HG03558 (cell line): Measurements from ENCODE around the gene CPLX1.

ENCODE experiments used
- ATAC-seq: cut with Tn5 transposase; IDR thresholded peaks from one replicate; pipeline ENCODE4 v1.9.1; 2021; ENCODE audit warnings: moderate number of reproducible peaks; ENCODE audit not compliant: unreplicated experiment; ENCODE audit errors: extremely low read depth

Gene CPLX1

DNA sequence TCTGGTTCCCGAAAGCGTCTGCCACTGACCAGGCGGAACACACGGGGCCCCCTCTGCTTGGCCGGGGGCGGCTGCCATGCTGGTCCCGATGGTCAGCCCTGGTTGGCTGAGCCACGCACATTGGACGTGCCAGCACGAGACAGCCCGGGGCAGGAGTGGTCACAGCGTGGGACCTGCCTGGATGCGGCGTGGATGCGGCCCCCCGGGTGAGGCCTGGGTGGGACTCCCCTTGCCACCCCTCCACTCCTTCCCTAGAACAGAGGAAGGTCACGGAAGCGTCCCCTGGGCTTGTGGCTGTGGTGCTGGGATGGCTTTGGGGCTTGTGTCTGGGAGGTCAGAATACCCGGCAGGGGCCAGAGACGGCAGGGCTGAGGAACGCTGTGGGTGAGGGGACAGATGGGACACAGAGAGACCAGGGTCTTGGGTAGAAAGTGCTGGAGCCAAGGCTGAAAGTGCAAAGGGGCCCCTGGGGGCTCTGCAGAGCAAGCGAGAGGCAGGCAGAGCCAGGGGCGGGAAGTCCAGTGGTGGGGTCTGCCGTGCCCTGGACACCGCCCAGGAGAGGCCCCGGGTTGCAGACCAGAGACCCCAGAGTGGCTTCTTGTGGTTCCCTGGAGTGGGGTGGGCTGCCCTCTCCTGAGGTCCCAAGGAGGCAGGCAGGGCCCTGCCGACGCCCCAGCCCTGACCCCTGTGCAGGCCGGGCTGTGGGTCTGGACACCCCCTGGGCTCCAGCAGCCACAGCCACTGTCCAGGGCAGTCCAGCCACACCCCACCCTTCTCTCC, 8.6 kb upstream of the CPLX1 start:
- no peak for ATAC-seq

DNA sequence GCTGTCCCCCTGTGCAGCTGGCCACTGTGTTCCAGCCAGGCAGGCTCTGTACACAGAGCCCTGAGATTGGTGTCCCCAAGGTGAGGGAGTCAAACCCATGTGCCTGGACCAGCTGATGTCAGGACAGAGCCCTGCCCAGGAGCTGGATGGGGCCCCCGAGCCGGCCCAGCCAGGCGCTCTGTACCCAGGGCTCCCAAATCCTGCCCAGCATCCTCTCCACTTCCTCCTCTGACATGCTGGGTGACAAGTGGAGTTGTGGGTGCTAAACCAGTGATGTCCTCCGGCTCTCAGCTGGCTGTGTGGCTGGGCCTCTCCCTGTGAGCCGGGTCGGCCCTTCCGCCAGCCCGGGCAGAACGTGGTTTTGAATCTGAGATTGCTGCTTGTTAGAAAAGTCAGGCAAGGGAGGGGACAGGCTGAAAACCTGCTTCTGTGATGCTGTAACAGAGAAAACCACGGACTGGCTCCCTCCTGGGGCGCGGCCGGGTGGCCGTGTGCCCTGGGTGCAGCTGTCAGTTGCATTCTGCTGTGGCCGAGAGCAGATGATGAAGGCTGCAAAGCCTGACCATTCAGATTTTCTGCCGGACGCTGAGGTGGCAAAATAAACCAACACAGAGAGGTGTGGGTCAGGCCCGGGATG, 7.9 kb upstream of the CPLX1 start:
- no peak for ATAC-seq

- no peak for ATAC-seq
Observed at GRCh38 chr4:833156-833555, 7.2 kb upstream of the CPLX1 start.

GRCh38 chr4:832536-832935, 6.6 kb upstream of the CPLX1 start:
- no peak for ATAC-seq

DNA sequence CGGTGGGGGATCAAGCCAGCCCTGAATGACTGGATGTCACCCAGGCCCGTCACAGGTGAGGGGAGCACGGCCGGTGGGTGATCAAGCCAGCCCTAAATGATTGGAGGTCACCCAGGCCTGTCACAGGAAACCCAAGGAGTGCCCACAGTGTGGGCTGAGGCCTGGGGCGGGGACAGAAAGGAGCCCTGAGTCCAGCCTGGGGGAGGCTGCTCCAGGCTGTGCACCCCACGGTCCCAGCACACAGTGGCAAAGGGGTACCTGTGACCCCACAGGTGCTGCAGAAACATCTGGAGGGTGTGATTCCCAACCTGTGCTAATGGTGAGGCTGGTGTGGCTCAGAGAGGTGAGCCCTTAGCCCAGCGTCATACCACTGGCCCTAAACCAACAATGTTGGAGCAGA, 6.2 kb upstream of the CPLX1 start:
- no peak for ATAC-seq

DNA sequence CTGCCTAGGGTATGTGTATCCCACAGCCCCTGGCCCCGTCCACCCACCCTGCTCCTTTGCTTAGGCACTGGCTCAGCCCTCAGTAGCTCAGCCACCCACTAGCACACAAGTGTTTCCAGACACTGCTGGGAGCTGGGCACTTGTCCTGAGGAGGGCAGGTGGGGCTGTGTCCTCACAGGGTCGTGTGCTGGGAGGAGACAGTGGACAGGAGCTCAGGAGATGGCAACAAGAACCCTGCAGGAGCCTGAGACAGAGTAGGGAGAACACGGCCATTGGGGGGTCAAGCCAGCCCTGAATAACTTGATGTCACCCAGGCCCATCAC, 5.5 kb upstream of the CPLX1 start:
- no peak for ATAC-seq

DNA sequence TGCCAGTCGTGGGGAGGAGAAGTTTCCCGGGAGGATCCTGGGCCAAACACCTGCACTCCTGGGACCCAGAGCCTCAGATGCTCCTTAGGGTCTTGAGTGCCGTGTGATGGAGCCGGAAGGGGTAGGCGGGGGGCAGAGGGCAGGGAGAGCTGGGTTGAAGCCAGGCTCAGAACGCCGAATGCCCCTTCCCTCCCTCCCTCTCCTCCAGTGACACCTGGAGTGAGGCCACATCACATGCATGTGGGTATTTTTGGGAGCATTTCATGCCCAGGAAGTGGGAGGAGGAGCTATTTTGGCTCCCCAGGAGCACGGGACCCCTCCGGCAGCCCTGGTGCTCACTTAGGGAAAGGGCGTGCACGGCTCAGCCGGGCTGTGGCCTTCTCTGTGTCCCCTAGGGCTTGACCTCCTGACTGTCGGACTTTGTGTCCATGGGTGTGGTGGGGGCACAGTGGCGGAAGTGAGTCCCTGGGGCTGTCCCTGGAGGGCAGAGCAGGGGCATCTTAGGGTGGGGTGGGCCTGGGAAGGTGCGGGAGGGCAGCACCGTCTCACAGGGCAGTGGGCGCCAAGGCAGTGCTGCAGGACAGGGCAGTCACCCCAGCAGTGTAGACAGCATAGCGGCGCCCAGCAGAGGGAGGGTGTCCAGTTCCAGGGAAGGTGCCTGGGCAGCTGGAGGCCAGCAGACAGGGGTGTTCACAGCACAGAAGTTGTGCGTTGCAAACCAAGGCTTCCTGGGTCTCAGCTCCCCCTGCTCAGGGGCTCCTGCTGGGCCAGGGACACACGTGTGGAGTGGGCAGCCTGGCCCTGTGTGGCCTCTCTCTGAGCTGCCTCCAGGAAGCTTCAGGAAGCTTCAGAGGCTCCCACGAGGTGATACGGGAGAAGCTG, 4.9 kb upstream of the CPLX1 start:
- ATAC-seq: no peak

DNA sequence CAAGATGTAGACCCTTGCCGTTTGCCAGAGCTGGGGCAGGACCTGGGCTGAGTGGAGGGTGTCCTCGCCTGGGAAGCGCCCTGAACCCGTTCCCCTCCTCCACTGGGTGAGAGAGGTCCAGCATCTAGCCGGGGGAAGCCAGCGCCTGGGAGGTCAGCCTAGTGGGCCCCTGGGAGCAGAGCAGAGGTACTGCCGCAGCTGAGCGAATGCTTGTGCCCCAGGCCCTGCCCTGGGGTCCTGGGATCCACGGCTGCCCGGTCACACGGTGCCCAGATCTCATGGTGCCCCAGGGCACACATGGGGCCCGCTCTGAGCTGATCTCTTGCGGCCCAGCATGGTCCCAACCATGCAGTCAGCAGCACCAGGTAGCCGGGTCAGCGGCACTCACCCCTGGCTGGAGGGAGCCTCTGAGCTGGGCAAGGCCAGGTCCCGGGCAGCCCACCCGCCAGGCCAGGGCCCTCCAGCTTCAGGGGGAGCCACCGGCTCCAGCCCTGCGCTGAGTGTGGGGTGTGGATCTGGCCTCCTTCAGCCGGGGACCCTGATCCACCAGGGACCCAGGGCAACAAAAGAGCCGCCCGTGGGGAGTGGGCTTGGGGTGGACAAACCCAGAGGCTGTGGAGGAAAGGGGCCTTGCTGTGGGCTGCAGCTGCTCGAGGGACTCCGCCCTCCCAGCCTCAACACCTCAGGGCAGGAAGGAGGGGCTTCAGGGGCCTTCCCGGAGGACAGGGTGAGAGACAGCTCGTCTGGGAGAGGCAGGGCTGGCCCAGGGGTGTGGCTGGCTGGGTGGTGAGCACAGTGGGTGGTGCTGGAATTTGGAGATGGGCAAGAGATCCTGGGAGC, 4.1 kb upstream of the CPLX1 start:
- no peak for ATAC-seq

DNA sequence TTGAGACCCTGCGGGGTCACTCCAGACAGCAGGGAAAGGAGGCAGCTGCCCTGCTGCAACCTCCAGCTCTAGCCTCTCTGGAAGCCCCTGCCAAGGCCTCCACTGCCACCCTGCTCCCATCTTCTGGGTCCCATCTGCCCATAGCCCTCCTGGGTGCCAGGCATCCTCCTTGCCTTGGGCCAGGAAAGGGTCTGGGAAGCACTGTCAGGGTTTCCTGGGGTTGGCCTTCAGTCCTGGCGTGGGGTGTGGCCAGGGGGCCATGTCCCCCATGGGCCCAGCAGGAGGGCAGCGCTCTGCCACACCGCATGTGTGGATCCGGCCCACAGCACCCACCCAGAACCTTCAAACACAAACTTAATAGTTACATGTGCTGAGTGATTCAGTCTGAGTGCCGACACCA, 3.4 kb upstream of the CPLX1 start:
- no peak for ATAC-seq

- ATAC-seq: no peak
Observed at GRCh38 chr4:828641-829271, 2.8 kb upstream of the CPLX1 start.

DNA sequence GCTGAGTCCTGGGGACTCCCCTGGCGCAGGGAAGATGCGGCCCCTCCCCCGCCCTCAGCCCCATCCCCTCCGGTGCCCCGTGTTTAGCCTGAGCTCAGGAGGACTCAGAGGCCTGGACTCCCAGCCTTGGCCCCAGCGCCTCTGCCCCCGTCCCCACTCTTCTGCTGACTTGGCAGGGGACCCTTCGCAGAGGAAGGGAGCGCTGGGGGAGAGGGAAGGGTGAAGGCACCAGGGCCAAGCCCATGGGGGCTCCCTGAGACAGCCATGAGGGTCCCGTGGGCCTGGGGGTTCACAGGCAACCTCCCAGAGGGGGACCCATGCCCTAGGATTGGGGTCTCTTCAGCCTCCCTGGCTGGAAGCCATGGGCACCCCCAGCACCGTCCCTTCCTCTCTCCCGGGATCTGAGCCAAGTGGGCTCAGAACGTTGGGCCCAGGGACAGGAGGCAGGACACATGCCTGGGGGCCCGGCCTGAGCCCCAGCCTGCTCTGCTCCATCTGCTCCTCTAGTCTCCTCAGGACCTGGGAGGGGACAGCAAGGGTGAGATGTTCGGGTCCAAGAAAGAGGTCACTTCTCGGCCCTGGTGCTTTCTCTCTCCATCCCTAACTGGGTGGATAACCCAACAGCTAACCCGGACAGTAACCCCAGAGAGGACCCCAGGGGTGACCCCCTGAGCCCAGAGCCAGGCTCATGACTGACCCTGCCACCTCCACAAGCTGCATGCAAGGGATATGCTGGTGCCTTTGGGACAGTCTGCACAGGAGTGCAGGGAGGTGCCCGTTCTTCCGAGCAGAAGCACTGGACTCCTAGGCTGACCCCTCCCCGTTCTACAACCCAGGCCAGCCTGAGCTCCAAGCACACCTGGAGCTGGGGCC, 1.5 kb upstream of the CPLX1 start:
- ATAC-seq: no peak

DNA sequence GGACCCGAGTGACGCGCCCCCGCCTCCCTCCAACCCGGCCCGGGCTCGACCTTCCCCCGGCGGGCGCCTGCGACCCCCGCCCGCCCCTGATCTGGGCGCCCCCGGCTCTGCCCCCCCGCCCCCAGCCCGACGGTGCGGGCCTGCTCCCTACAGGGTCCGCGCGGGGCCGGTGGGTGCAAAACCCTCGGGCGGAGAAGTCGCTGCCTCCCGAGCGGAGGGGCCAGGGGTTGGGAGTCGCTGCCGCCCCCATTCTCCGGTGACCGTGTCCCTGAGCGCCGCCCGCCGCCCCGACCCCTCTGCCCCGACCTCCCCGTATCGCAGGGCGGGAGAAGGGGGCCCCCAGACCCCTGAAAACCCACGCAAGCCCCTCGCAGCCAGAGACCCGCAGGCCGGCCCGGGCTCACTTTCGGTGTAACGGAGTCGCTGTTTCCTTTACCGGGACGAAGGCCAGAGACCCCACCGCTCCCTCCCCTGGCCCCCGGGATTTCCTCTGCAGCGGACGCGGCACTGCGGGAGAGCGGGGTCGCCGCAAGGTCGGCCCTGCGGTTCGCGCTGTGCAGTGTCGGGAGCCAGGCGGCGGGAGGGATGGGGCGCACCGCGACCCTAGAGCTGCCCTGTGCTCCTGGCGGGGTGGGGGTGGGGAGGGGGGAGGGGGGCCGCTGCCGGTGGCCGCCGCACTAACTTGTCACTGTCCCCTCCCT, 729 bp upstream of the CPLX1 start:
- ATAC-seq: no peak

DNA sequence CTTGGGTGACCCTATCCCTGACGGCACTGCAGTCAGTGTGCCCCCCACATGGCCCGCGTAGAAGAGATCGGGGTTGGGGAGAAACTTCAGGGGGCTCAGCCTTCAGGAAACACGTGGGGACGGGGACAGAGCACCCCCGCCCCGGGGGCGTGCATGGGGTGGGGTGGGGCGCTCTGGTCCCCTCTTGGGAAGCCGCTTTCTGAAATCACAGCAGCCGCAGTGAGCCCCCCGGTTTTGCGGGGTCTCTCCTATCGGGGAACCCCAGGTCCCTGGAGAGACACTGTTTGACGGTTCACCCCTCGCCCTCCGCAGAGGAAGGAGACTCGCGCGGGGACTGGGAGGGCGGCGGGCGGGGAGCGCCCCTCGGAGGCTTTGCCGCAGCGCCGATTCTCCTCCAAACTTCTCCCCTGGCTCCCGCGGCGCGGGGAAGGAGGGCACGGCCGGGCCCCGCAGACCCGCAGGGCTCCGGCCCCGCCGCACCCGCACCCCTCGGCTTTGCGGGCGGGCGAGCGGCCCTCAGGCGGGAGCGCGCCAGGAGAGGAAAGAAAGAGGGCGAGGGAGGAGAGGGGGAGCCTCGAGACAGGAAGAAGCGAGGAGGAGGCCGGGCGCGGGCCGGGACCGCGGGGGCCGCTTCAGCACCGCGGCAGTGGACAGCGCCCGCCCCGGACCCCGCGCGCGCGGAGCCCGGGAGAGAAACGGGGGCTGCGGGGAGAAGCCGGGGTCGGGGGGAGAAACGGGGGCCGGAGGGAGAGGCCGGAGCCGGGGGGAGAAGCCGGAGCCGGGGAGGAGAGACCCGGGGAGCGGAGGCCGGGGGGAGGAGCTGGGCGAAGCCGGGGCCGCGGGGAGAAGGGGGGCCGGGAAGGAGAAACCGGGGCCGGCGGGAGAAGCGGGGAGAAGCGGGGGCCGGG, 612 bp downstream of the CPLX1 start:
- ATAC-seq: no peak

DNA sequence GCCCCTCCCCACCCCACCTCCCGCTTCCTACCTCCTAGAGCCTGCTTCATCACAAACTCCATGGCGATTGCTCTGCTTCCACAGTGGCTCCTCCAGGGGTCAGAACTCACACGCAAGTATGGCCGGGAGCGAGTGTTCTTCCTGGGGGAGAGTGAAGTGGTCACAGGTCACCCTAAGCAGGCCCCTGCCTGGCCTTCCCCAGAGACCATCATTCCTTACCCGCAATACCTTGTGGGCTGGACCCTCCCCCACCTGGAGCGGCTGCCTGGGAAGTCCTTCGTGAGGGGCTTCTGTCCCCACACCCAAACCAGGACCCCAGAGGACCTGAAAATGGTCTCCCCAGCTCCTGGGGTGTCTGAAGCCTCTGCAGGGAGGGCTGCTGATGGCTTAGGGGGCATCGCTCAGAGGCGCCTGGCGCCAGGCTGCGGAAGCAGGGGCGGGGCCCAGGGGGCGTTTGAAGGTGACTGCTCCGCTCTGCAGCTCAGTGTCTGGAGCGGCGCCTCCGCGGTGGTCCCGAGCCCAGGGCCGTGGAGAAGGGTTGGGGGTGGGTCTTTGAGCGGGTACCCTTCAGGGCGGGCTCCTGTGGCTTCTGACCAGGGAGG, 1.4 kb downstream of the CPLX1 start:
- ATAC-seq: no peak

GRCh38 chr4:823761-824460, 2.0 kb downstream of the CPLX1 start:
- ATAC-seq: no peak

DNA sequence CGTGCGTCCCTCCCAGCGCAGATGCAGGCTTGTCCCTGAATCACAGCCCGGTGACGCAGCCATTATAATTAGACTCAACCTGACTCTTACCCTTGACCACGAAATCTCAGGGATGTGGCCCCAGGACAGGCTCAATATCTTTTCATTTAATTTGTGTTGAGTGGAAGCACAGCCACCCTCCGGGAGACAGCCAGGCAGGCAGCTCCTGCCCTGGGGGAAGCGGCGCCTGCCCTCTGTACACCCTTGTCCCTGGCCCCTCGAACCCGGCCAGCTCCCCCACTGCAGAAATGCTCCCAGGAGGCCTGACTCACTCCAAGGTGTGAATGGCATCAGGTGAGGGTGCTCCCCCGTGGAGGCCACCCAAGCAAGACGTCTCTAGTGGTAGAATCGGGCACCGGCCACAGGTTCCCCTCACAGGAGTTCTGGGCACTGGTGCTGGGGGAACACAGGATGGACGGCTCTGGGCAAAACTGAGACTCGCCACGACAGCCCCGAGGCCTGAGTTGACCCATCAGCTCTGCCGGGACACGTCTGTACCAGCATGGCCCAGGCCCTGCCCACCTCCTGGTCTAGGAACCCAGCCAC, 2.7 kb downstream of the CPLX1 start:
- ATAC-seq: no peak
